Measurements from ENCODE around the gene POLR3GL.

Gene POLR3GL

GRCh38 chr1:145936247-145936646, 28.2 kb upstream of the POLR3GL start:
- TF ChIP-seq USF1 (IDR thresholded peaks at IDR 0.05) (no peak), CEBPB (IDR thresholded peaks at IDR 0.05) (no peak)

GRCh38 chr1:145937436-145937835, 27.1 kb upstream of the POLR3GL start:
- no peak for TF ChIP-seq NFIC (IDR thresholded peaks at IDR 0.05)

- TF ChIP-seq MAX (IDR thresholded peaks at IDR 0.05): no peak
- no peak for TF ChIP-seq RAD21 (IDR thresholded peaks at IDR 0.05; ENCODE audit: low read depth)
- TF ChIP-seq ZBTB7A (IDR thresholded peaks at IDR 0.05; ENCODE audit: low read depth): no peak
- no peak for TF ChIP-seq TCF12 (IDR thresholded peaks at IDR 0.05; ENCODE audit: low read depth)
- no peak for TF ChIP-seq CEBPB (IDR thresholded peaks at IDR 0.05)
- no peak for TF ChIP-seq TEAD4 (IDR thresholded peaks at IDR 0.05)
- no peak for TF ChIP-seq USF1 (IDR thresholded peaks at IDR 0.05)
- TF ChIP-seq CREB1 (IDR thresholded peaks at IDR 0.05; ENCODE audit: low read depth): no peak
- TF ChIP-seq REST (IDR thresholded peaks at IDR 0.05; ENCODE audit: low read depth): no peak
- TF ChIP-seq EGR1 (IDR thresholded peaks at IDR 0.05): no peak
- TF ChIP-seq TAF1 (IDR thresholded peaks at IDR 0.05; ENCODE audit: low read depth): no peak
- no peak for TF ChIP-seq YY1 (IDR thresholded peaks at IDR 0.05; ENCODE audit: low read depth)
- no peak for TF ChIP-seq EP300 (IDR thresholded peaks at IDR 0.05; ENCODE audit: borderline replicate concordance)
- TF ChIP-seq FOXM1 (IDR thresholded peaks at IDR 0.05; ENCODE audit: borderline replicate concordance, low read depth): no peak
- TF ChIP-seq NFIC (IDR thresholded peaks at IDR 0.05): no peak
Measured at GRCh38 chr1:145942405-145942804, 22.1 kb upstream of the POLR3GL start.

GRCh38 chr1:145942871-145943270, 21.6 kb upstream of the POLR3GL start:
- no peak for TF ChIP-seq RAD21 (IDR thresholded peaks at IDR 0.05; ENCODE audit: low read depth)
- TF ChIP-seq FOXM1 (IDR thresholded peaks at IDR 0.05; ENCODE audit: borderline replicate concordance, low read depth): no peak
- no peak for TF ChIP-seq USF1 (IDR thresholded peaks at IDR 0.05)
- no peak for TF ChIP-seq CEBPB (IDR thresholded peaks at IDR 0.05)
- TF ChIP-seq REST (IDR thresholded peaks at IDR 0.05; ENCODE audit: low read depth): no peak
- no peak for TF ChIP-seq TEAD4 (IDR thresholded peaks at IDR 0.05)
- no peak for TF ChIP-seq EGR1 (IDR thresholded peaks at IDR 0.05)
- no peak for TF ChIP-seq YY1 (IDR thresholded peaks at IDR 0.05; ENCODE audit: low read depth)
- no peak for TF ChIP-seq TAF1 (IDR thresholded peaks at IDR 0.05; ENCODE audit: low read depth)
- TF ChIP-seq CREB1 (IDR thresholded peaks at IDR 0.05; ENCODE audit: low read depth): no peak
- no peak for TF ChIP-seq MAX (IDR thresholded peaks at IDR 0.05)
- no peak for TF ChIP-seq NFIC (IDR thresholded peaks at IDR 0.05)
- TF ChIP-seq ZBTB7A (IDR thresholded peaks at IDR 0.05; ENCODE audit: low read depth): no peak
- TF ChIP-seq TCF12 (IDR thresholded peaks at IDR 0.05; ENCODE audit: low read depth): no peak
- TF ChIP-seq EP300 (IDR thresholded peaks at IDR 0.05; ENCODE audit: borderline replicate concordance): no peak

- TF ChIP-seq REST (IDR thresholded peaks at IDR 0.05; ENCODE audit: low read depth) (no peak), CEBPB (IDR thresholded peaks at IDR 0.05) (no peak), MAX (IDR thresholded peaks at IDR 0.05) (no peak), YY1 (IDR thresholded peaks at IDR 0.05; ENCODE audit: low read depth) (no peak), NFIC (IDR thresholded peaks at IDR 0.05) (no peak), EP300 (IDR thresholded peaks at IDR 0.05; ENCODE audit: borderline replicate concordance) (no peak), ZBTB7A (IDR thresholded peaks at IDR 0.05; ENCODE audit: low read depth) (no peak), EGR1 (IDR thresholded peaks at IDR 0.05) (no peak), CREB1 (IDR thresholded peaks at IDR 0.05; ENCODE audit: low read depth) (no peak)
Measured at GRCh38 chr1:145944532-145944931, 20.0 kb upstream of the POLR3GL start.
